B cell (primary cell): ENCODE measurements around the gene MC1R. TPM values are rescaled to one million over a fixed set of nuclear protein-coding genes. Genes with fewer than 3 reads are reported as not detected.
A peak's percentile ranks its signal among the peaks of the same experiment; 100 is the strongest.

ENCODE experiments used
- ATAC-seq: fragments of 200-7000 bp; cut with Tn5 transposase; one replicate; pipeline ENCODE4 v1.10.0; 2021; ENCODE audit warnings: low read depth, mild to moderate bottlenecking, moderate number of reproducible peaks, moderate library complexity
- CTCF ChIA-PET: fragments of 350-600 bp; sonication (Branson Sonifier 250); formaldehyde crosslinking; loops from one replicate; lab custom pipeline; 2021; ENCODE audit warnings: antibody characterized with exemption, inconsistent platforms; lab: Charles Lee
- POLR2A ChIA-PET: fragments of 350-600 bp; sonication (Branson Sonifier 250); formaldehyde crosslinking; loops from one replicate; lab custom pipeline; 2021; ENCODE audit warnings: antibody characterized with exemption; lab: Charles Lee
- DNase-seq: peaks from one replicate; pipeline ENCODE4 v3.0.0; 2013
- H2AFZ ChIP-seq: 2 replicates; pipeline ENCODE4 v1.6.1; 2012; ENCODE audit warnings: mild to moderate bottlenecking, low read depth, low read length; ENCODE audit not compliant: insufficient read depth, poor library complexity, severe bottlenecking
- H3K27ac ChIP-seq, 2 donors: 1 replicate in 1 of 2; 2 replicates in 1 of 2; pipeline ENCODE4 v1.5.1; 2012 to 2013; ENCODE audit warnings: low read length in 2 of 2, mild to moderate bottlenecking in 2 of 2, moderate library complexity in 1 of 2
- H3K27me3 ChIP-seq, 4 experiments: fragments of 200-600 bp in 1 of 4; sonication (generic) in 1 of 4; replicated peaks in 1 of 4; 1 replicate in 2 of 4; 2 replicates in 2 of 4; pipeline versions ENCODE4 v1.6.1 to v1.7.0; 2013 to 2016; ENCODE audit warnings: low read length in 3 of 4, mild to moderate bottlenecking in 2 of 4, mixed read lengths in 1 of 4, moderate library complexity in 1 of 4; ENCODE audit not compliant: insufficient read depth in 4 of 4, control insufficient read depth in 3 of 4; ENCODE audit errors: control extremely low read depth in 1 of 4
- H3K36me3 ChIP-seq, 2 experiments: replicated peaks in 1 of 2; 1 replicate in 1 of 2; 2 replicates in 1 of 2; pipeline versions ENCODE4 v1.6.1 to v1.7.1; 2013; ENCODE audit warnings: low read length in 1 of 2; ENCODE audit not compliant: insufficient read depth in 2 of 2, control insufficient read depth in 1 of 2; ENCODE audit errors: control extremely low read depth in 1 of 2, extremely low read depth in 1 of 2
- H3K4me1 ChIP-seq, 2 donors: fragments of 200-600 bp in 1 of 2; sonication (generic) in 1 of 2; 1 replicate in 1 of 2; 2 replicates in 1 of 2; pipeline versions ENCODE4 v1.5.1 to v1.6.1; 2013 to 2017; ENCODE audit warnings: low read length in 2 of 2; ENCODE audit not compliant: control insufficient read depth in 2 of 2, insufficient read depth in 2 of 2
- H3K4me2 ChIP-seq: replicated peaks from 2 replicates; pipeline ENCODE3; 2012; ENCODE audit warnings: mild to moderate bottlenecking, low read depth, low read length; ENCODE audit not compliant: poor library complexity, severe bottlenecking
- H3K4me3 ChIP-seq, 5 experiments: fragments of 200-600 bp in 1 of 5; sonication (generic) in 1 of 5; 1 replicate in 3 of 5; 2 replicates in 2 of 5; pipeline versions ENCODE4 v1.5.1 to v1.7.0; 2011 to 2016; ENCODE audit warnings: low read length in 4 of 5, mild to moderate bottlenecking in 4 of 5, low read depth in 2 of 5, control low read depth in 1 of 5, moderate library complexity in 1 of 5; ENCODE audit not compliant: insufficient read depth in 1 of 5; ENCODE audit errors: control extremely low read depth in 1 of 5, extremely low read depth in 1 of 5
- H3K79me2 ChIP-seq: fragments of 200-600 bp; sonication (generic); one replicate; pipeline ENCODE4 v1.6.0; 2016; ENCODE audit warnings: low read length; ENCODE audit not compliant: control insufficient read depth, insufficient read depth
- H3K9ac ChIP-seq: fragments of 200-600 bp; sonication (generic); 2 replicates; pipeline ENCODE4 v1.6.1; 2017; ENCODE audit warnings: mild to moderate bottlenecking, low read length, moderate library complexity
- H3K9me3 ChIP-seq, 3 donors: one replicate each; pipeline versions ENCODE4 v1.6.1 to v1.7.1; 2013; ENCODE audit warnings: low read length in 2 of 3; ENCODE audit not compliant: control insufficient read depth in 2 of 3, insufficient read depth in 1 of 3; ENCODE audit errors: control extremely low read depth in 1 of 3
- H4K20me1 ChIP-seq: 2 replicates; pipeline ENCODE4 v1.6.0; 2012; ENCODE audit warnings: mild to moderate bottlenecking, low read length; ENCODE audit not compliant: insufficient read depth, control insufficient read depth, poor library complexity, severe bottlenecking
- H3K27ac Mint-ChIP-seq: one replicate; pipeline ENCODE4 v1.8.0; 2021; ENCODE audit warnings: mixed read lengths
- H3K27me3 Mint-ChIP-seq: one replicate; pipeline ENCODE4 v1.8.0; 2021; ENCODE audit warnings: mixed read lengths
- H3K4me1 Mint-ChIP-seq: one replicate; pipeline ENCODE4 v1.8.0; 2021; ENCODE audit warnings: mixed read lengths
- H3K4me3 Mint-ChIP-seq: one replicate; pipeline ENCODE4 v1.8.0; 2021; ENCODE audit warnings: mixed read lengths
- H3K9me3 Mint-ChIP-seq: one replicate; pipeline ENCODE4 v1.8.0; 2022; ENCODE audit warnings: mixed read lengths; ENCODE audit not compliant: insufficient read depth
- CTCF ChIP-seq: fragments of 200-600 bp; IDR thresholded peaks from one replicate; pipeline ENCODE4 v1.8.0; 2022; ENCODE audit warnings: antibody characterized with exemption, mild to moderate bottlenecking
- EZH2 ChIP-seq: IDR thresholded peaks from 2 replicates; pipeline ENCODE4 v1.6.1; 2012; ENCODE audit warnings: borderline replicate concordance, low read depth, mild to moderate bottlenecking, moderate library complexity, low read length; ENCODE audit not compliant: insufficient read depth, poor library complexity, severe bottlenecking
- WGBS: methylation state at CpG from one replicate; pipeline ENCODE4 v1.1.5; 2013; ENCODE audit warnings: missing lambda C conversion rate; ENCODE audit not compliant: insufficient coverage; 5-methylcytosine and 5-hydroxymethylcytosine counted together
- intact Hi-C: fragments of 100-400 bp; cut with micrococcal nuclease; formaldehyde crosslinking; loops from one replicate; pipeline ENCODE4 v1.10.0; 2022
- polyA plus RNA-seq: library from polyadenylated mRNA; depleted of rRNA; stranded (reverse); fragments of >200 nt; gene quantifications from 2 replicates; pipeline ENCODE4 v1.2.3, GENCODE V29; 2012
- total RNA-seq, 2 donors: library from RNA; stranded (reverse); fragments of 120-200 nt in 1 of 2; gene quantifications; 1 replicate in 1 of 2; 2 replicates in 1 of 2; pipeline versions ENCODE4 v1.2.3 to v1.2.4, GENCODE V29; 2013 to 2022

The MC1R gene
- total and polyA plus RNA-seq, 2 donors (not counting 1 experiment from before 2014, with no cell fraction given): 13.2 to 15.2 TPM

GRCh38 chr16:89883346-89884040 lies 35.2 kb upstream of the MC1R start:
- POLR2A ChIA-PET: no interaction called here
- no peak overlapping the region for H3K9ac ChIP-seq
- H3K4me1 ChIP-seq: no peaks in the 10 kb centered on the region
- H3K27me3 ChIP-seq: no peaks in the 10 kb centered on the region
- no peak overlapping the region for H3K27ac ChIP-seq
- H3K27me3 Mint-ChIP-seq: no peaks in the 10 kb centered on the region
- DNase-seq (no peak), ATAC-seq (no peak)
- 98% methylated on average over 20 of the region's 28 CpGs for WGBS
- no peaks in the 10 kb centered on the region for H3K9me3 Mint-ChIP-seq
- TF ChIP-seq EZH2: no peak
- TF ChIP-seq CTCF: no peak
- CTCF ChIA-PET: interaction anchor here (1.5 kb wide), 1 partner anchor 24 kb away, joined by 3 read pairs; no protein-coding TSS in a partner anchor
- no peak overlapping the region for H3K4me3 Mint-ChIP-seq
- no peak overlapping the region for H3K4me3 ChIP-seq
- intact Hi-C loops: no loop called here
- H3K9me3 ChIP-seq: no peaks in the 10 kb centered on the region
- H3K36me3 ChIP-seq: peaks cover 18 to 78% of the 10 kb centered on the region in 2 experiments
- peaks cover 5% of the 10 kb centered on the region for H3K4me1 Mint-ChIP-seq
- H3K27ac Mint-ChIP-seq: peak overlapping the region; percentile 53
- no peak overlapping the region for H3K4me2 ChIP-seq
- H4K20me1 ChIP-seq: peaks cover 83% of the 10 kb centered on the region
- H2AFZ ChIP-seq: no peak overlapping the region
- peaks cover 68% of the 10 kb centered on the region for H3K79me2 ChIP-seq

GRCh38 chr16:89884041-89884421 lies 34.6 kb upstream of the MC1R start:
- ChIA-PET POLR2A (no interaction called here), CTCF (no interaction called here)
- Mint-ChIP-seq H3K27ac (no peak overlapping the region), H3K4me1 (peaks cover 5% of the 10 kb centered on the region), H3K27me3 (no peaks in the 10 kb centered on the region), H3K9me3 (no peaks in the 10 kb centered on the region), H3K4me3 (no peak overlapping the region)
- Histone ChIP-seq H3K36me3 (peaks cover 18 to 74% of the 10 kb centered on the region in 2 experiments), H3K9me3 (no peaks in the 10 kb centered on the region), H3K4me1 (no peaks in the 10 kb centered on the region), H3K27ac (no peak overlapping the region), H3K27me3 (no peaks in the 10 kb centered on the region), H3K79me2 (peaks cover 63% of the 10 kb centered on the region), H4K20me1 (peaks cover 77% of the 10 kb centered on the region), H2AFZ (no peak overlapping the region), H3K9ac (no peak overlapping the region), H3K4me3 (no peak overlapping the region), H3K4me2 (no peak overlapping the region)
- no peak for TF ChIP-seq CTCF
- TF ChIP-seq EZH2: no peak
- no peak for DNase-seq
- intact Hi-C loops: no loop called here
- ATAC-seq: no peak
- 100% methylated on average over 8 of the region's 8 CpGs for WGBS
